Muscle layer of duodenum (tissue), 2 donors: ENCODE measurements around the gene OSBPL10.

Experiments used
- H3K27ac ChIP-seq: one replicate; pipeline ENCODE4 v1.7.0; 2013; ENCODE audit warnings: mild to moderate bottlenecking, low read length
- H3K27me3 ChIP-seq: one replicate; pipeline ENCODE4 v1.7.0; 2013; ENCODE audit warnings: low read depth, mild to moderate bottlenecking, control low read depth, low read length
- H3K36me3 ChIP-seq, 2 donors: one replicate each; pipeline ENCODE4 v1.7.0; 2013; ENCODE audit warnings: low read length in 2 of 2, control low read depth in 1 of 2, mild to moderate bottlenecking in 1 of 2; ENCODE audit not compliant: insufficient read depth in 2 of 2, control insufficient read depth in 1 of 2
- H3K4me1 ChIP-seq, 2 donors: one replicate each; pipeline ENCODE4 v1.7.0; 2013; ENCODE audit warnings: low read length in 2 of 2, mild to moderate bottlenecking in 2 of 2, control low read depth in 1 of 2, moderate library complexity in 1 of 2; ENCODE audit not compliant: insufficient read depth in 2 of 2, control insufficient read depth in 1 of 2
- H3K4me3 ChIP-seq, 2 donors: one replicate each; pipeline ENCODE4 v1.7.0; 2013; ENCODE audit warnings: low read length in 2 of 2, low read depth in 1 of 2, mild to moderate bottlenecking in 1 of 2
- H3K9me3 ChIP-seq, 2 donors: one replicate each; pipeline ENCODE4 v1.7.0; 2013; ENCODE audit warnings: low read length in 2 of 2, control low read depth in 1 of 2, mild to moderate bottlenecking in 1 of 2; ENCODE audit not compliant: control insufficient read depth in 1 of 2
- donor health status: healthy.

OSBPL10 gene

DNA sequence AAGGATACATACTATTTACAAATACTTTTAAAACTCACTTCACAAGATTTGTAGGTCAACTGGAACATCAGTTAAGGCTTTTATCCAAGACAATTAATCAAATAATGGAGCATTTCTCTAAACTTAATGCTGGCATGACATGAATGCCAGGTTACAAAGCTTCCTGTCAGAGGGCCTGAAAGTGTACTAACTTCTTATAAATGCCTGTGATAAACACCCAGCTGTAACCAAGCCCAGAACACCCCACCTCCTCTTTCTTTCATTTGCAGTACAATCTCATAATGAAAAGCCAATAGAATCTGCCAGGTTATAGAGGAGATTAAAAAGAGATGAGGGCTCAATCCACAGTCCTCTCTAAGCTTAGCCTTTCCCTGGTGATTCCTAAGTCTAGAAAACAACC lies 214.4 kb downstream of the OSBPL10 start:
- Histone ChIP-seq H3K4me3 (no peak overlapping the region), H3K36me3 (no peaks in the 10 kb centered on the region), H3K27me3 (no peaks in the 10 kb centered on the region), H3K4me1 (no peaks in the 10 kb centered on the region), H3K27ac (no peak overlapping the region), H3K9me3 (no peaks in the 10 kb centered on the region)

DNA sequence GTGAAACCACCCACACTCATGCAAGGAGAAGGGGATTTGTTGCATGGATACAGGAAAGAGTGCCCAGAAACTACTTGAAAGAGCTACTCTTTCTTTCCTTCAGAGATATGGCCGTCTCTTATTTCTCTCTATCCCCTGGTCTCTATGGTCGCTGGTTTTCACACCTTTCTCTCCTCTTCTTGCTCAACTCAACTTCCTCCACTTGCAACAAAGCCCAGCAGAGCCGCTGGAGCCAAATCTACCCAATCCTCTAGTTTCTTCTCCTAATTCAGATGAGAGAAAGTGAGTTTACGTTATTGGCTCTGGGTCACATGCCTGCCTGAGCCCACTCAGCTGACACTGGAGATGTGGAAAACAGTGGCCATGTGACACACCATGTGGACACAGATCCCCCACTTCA lies 215.2 kb downstream of the OSBPL10 start:
- H3K27ac ChIP-seq = no peak overlapping the region
- H3K9me3 ChIP-seq = no peaks in the 10 kb centered on the region
- H3K4me1 ChIP-seq = no peaks in the 10 kb centered on the region
- no peak overlapping the region for H3K4me3 ChIP-seq
- H3K36me3 ChIP-seq = no peaks in the 10 kb centered on the region
- H3K27me3 ChIP-seq = no peaks in the 10 kb centered on the region

DNA sequence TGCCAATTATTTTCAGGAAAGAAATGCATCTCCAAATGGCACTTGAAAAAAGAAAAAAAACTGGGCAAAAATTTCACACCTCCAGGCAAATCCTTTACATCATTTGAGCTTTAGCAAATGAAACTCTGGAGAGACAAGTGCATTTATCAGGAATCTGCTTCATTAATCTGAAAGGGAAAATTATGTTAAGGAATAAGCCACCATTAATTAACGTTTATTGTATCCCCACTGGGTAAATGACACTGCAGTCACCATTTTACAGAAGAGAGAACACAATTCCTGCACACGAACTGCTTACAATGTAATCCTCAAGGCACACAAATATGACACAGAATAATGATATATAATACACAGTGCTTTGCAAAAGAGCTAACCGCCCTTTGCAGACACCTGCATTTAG lies 217.3 kb downstream of the OSBPL10 start:
- Histone ChIP-seq H3K4me3 (no peak overlapping the region), H3K27me3 (no peaks in the 10 kb centered on the region), H3K4me1 (no peaks in the 10 kb centered on the region)

DNA sequence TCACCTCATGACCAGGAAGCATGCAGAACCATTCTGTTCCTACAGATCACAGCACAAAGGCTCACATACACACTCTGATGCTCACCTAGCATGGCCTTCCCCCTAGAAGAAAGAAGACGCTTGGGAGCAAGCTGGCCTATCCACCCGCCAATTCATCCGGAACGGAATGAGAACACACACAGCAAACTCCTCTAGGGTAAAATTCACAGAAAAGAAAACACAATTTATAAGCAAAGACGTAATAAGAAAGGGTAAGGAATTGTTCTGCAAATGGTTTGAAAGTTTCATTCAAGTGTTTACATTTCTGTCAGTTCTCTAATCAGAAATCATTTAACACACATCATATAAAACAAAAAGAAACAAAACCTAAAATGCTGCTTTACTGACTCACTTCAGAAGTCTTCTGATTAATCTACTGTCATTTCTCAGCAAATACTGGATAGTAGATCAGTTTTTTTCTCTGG lies 218.1 kb downstream of the OSBPL10 start:
- H3K9me3 ChIP-seq = no peaks in the 10 kb centered on the region
- H3K27ac ChIP-seq = no peak overlapping the region

More for the DNA sequence above, 217.3 kb downstream of the OSBPL10 start:
- Histone ChIP-seq H3K27ac (no peak overlapping the region), H3K9me3 (no peaks in the 10 kb centered on the region), H3K36me3 (no peaks in the 10 kb centered on the region)

DNA sequence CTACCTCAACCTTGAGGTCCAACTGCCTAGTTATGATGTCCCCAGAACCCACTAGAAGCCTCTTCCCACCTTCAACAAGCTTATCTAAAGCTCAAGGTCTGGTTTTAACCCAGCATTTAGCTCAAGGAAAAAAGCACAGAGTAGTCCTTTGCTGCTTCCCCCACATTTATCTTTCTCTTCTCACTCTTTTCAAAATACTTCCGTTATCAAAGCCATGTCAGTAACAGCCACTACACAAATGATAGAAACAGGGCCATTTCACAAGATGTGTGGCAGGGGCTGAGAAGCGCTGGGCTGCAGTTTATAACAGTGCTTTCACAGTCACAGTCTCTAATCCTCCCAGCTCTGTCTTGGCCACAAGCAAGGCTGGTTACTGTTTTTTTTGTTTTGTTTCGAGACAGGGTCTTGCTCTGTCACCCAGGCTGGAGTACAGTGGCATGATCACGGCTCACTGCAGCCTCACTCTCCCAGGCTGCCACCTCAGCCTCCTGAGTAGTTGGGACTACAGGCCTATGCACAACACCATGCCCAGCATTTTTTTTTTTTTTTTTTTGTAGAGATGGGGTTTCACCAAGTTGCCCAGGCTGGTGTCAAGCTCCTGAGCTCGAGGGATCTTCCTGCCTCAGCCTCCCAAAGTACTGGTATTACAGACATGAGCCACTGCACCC lies 218.8 kb downstream of the OSBPL10 start:
- Histone ChIP-seq H3K9me3 (no peaks in the 10 kb centered on the region), H3K27ac (no peak overlapping the region), H3K4me1 (no peaks in the 10 kb centered on the region), H3K36me3 (no peaks in the 10 kb centered on the region), H3K4me3 (no peak overlapping the region), H3K27me3 (no peaks in the 10 kb centered on the region)

More for the DNA sequence above, 218.1 kb downstream of the OSBPL10 start:
- Histone ChIP-seq H3K4me1 (no peaks in the 10 kb centered on the region), H3K4me3 (no peak overlapping the region), H3K36me3 (no peaks in the 10 kb centered on the region), H3K27me3 (no peaks in the 10 kb centered on the region)

DNA sequence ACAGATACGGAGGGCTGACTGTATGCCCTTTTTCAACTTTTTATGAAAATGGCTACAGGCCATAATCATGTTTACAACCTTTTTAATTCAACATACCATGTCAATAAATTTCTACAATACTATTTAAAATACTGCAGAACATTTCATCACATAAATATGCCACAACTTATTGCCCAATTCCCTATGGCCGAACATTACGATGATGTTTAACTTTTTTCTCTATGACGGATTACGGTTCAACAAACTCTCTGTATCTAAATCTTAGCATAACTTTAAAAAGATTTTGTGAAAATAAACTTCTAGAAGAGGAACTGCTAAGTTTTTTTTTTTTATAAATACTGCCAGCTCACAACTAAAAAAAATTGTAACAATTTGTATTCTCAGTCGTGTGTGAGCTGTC lies 220.4 kb downstream of the OSBPL10 start:
- Histone ChIP-seq H3K36me3 (no peaks in the 10 kb centered on the region), H3K4me3 (no peak overlapping the region), H3K4me1 (no peaks in the 10 kb centered on the region), H3K27ac (no peak overlapping the region), H3K27me3 (no peaks in the 10 kb centered on the region), H3K9me3 (no peaks in the 10 kb centered on the region)

DNA sequence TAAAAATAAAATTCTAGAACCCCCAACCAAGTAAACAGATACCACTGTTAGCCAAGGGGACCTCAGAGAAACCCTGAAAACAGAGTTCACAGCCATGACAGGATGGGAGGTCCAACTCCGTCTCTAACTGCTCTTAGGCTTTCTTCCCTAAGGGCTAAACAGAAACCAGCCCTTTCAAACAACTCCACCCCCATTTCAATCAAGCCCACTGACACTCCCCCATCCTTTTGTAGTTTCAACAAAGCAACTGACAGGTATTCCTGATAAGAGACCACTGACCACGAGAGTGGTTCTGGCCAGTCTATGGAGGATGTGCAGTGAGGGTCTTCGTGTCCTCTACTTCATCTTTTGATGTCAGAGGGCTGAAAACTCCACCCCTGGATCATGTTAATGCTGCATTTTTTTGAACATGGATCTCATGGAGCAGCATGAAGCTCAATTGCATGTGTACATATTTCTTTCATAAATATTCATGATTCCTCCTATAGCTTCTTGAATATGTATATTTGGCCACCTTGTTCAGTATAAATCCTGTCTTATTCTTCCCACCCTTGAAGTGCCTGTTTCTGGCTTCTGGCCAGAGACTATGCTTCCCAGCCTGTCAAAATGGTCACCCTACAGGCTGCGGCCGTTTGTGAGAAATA lies 222.6 kb downstream of the OSBPL10 start:
- no peaks in the 10 kb centered on the region for H3K4me1 ChIP-seq
- H3K9me3 ChIP-seq = no peaks in the 10 kb centered on the region
- no peaks in the 10 kb centered on the region for H3K27me3 ChIP-seq
- no peak overlapping the region for H3K4me3 ChIP-seq
- no peak overlapping the region for H3K27ac ChIP-seq
- no peaks in the 10 kb centered on the region for H3K36me3 ChIP-seq

DNA sequence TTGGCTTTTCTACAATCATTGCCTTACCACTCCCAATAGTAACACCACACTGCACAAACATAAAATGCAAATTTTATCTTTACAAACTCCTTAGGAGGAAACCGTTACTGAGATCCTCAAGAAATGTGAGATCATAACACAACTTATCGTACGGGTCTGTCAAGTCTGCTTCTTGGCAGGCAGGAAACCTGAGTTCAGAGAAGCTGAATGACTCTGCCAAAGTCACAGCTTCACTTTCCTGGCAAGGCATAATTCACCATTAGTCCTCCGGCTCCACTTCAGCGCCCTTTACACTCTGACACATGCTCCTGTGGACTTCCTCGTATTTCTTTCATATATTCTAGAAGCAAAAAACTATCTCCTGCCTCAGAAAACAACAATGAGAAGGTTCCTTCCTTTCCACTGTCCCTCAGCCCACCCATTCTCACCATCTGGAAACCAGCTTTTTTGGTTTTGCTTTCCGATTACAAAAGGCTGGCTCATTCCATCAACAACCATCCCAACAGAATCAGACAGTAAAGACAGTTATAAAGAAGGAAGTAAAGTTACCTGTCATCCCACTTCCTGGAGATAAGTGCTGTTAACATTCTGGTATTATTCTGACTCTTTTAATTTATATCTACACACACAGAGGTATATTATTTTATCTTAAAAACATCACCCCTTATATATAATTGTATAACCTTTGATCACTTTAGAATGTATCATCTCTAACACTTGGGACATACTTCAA lies 225.0 kb downstream of the OSBPL10 start:
- H3K27me3 ChIP-seq = no peaks in the 10 kb centered on the region
- no peak overlapping the region for H3K27ac ChIP-seq
- H3K9me3 ChIP-seq = no peaks in the 10 kb centered on the region
- no peaks in the 10 kb centered on the region for H3K36me3 ChIP-seq
- no peak overlapping the region for H3K4me3 ChIP-seq
- H3K4me1 ChIP-seq = no peaks in the 10 kb centered on the region

DNA sequence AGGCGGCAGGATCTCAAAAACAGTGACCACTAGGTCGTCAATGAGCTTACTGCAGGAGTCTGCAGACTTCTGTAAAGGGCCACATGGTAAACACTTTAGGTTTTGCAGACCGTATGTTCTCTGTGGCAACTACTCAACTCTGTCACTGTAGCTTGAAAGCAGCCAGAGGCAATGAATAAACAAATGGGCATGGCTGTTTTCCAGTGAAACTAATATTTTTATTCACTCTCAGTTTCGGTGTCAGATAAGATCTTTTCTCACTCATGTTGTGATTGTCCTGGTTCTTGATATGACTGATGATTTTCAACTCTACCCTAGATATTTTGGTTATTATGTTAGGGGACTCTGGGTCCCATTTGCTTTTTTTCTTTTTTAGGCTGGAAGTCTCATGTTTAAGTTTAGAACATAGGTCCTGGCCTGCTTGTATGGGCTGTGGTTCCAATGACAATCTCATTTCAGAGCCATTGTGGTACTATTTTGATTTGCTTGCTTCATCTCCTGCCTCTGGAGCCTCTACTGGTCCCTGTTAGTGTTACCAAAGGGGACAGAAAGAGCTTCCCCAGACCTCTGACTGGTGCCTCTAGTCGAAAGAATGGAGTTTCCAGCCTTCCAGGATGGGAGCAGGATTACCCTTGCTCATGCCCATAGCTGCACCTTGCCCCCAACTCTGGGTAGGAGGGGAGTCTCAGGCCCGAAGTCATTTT lies 226.3 kb downstream of the OSBPL10 start:
- no peaks in the 10 kb centered on the region for H3K27me3 ChIP-seq
- no peak overlapping the region for H3K27ac ChIP-seq
- H3K4me3 ChIP-seq = no peak overlapping the region
- H3K9me3 ChIP-seq = no peaks in the 10 kb centered on the region
- H3K36me3 ChIP-seq = no peaks in the 10 kb centered on the region
- H3K4me1 ChIP-seq = no peaks in the 10 kb centered on the region

DNA sequence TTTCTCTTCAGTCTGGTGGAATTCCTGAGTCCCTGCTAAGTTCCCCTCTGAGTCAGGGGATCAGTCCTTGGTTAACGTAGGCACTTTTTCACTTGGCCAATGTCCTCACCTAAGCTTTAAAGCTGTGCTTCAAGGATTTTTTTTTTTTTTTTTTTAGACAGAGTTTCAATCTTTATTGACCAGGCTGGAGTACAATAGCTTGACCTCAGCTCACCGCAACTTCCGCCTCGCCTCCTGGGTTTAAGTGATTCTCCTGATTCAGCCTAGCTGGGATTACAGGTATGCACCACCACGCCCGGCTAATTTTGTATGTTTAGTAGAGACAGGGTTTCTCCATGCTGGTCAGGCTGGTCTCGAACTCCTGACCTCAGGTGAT lies 228.0 kb downstream of the OSBPL10 start:
- Histone ChIP-seq H3K4me3 (no peak overlapping the region), H3K9me3 (no peaks in the 10 kb centered on the region), H3K4me1 (no peaks in the 10 kb centered on the region), H3K27ac (no peak overlapping the region), H3K36me3 (no peaks in the 10 kb centered on the region), H3K27me3 (no peaks in the 10 kb centered on the region)
